HepG2 (cell line): ENCODE data around the gene PYGO2. TPM values are rescaled to one million over a fixed set of nuclear protein-coding genes. Genes with fewer than 3 reads are reported as not detected.

Experiments used
- EHMT2 ChIP-seq: fragments of 200-600 bp; sonication (generic); IDR thresholded peaks from 2 replicates; pipeline ENCODE4 v1.7.0; 2017; ENCODE audit warnings: antibody characterized with exemption, low read depth, low read length, borderline replicate concordance
- JUND ChIP-seq: sonication (generic); formaldehyde crosslinking; IDR thresholded peaks from 2 replicates; pipeline ENCODE4 v1.8.0; 2022; ENCODE audit warnings: mild to moderate bottlenecking, missing genetic modification reagents
- MEIS2 ChIP-seq: sonication (generic); formaldehyde crosslinking; IDR thresholded peaks from 2 replicates; pipeline ENCODE4 v1.9.0; 2021; ENCODE audit warnings: mild to moderate bottlenecking, missing genetic modification reagents
- PLRG1 ChIP-seq: fragments of 450-650 bp; conservative IDR thresholded peaks from 2 replicates; pipeline ENCODE4 v1.6.1; 2016
- RXRA ChIP-seq: sonication (generic); formaldehyde crosslinking; IDR thresholded peaks from 2 replicates; pipeline ENCODE4 v1.5.1; 2020; ENCODE audit warnings: missing genetic modification reagents
- U2AF2 ChIP-seq: fragments of 200-400 bp; formaldehyde crosslinking; IDR thresholded peaks from 2 replicates; pipeline ENCODE4 v1.6.1; 2017; ENCODE audit warnings: low read depth, mild to moderate bottlenecking, low read length
- ZNF337 ChIP-seq: sonication (generic); formaldehyde crosslinking; IDR thresholded peaks from 2 replicates; pipeline ENCODE4 v1.5.1; 2020; ENCODE audit warnings: missing genetic modification reagents, low read depth, mild to moderate bottlenecking, borderline replicate concordance
- ZNF501 ChIP-seq: sonication (generic); formaldehyde crosslinking; IDR thresholded peaks from 2 replicates; pipeline ENCODE4 v1.5.1; 2020; ENCODE audit warnings: mild to moderate bottlenecking, moderate library complexity, missing genetic modification reagents
- ZNF781 ChIP-seq: sonication (generic); formaldehyde crosslinking; IDR thresholded peaks from 2 replicates; pipeline ENCODE4 v1.5.1; 2020; ENCODE audit warnings: borderline replicate concordance, mild to moderate bottlenecking, missing genetic modification reagents; ENCODE audit errors: not compliant biosample characterization
- ZNF878 ChIP-seq: sonication (generic); formaldehyde crosslinking; IDR thresholded peaks from 2 replicates; pipeline ENCODE4 v1.8.1; 2023; ENCODE audit warnings: mild to moderate bottlenecking, missing genetic modification reagents, moderate library complexity
- ZSCAN30 ChIP-seq: sonication (generic); formaldehyde crosslinking; IDR thresholded peaks from 2 replicates; pipeline ENCODE4 v1.5.0; 2020; ENCODE audit warnings: mild to moderate bottlenecking, missing genetic modification reagents
- ZSCAN31 ChIP-seq: sonication (generic); formaldehyde crosslinking; IDR thresholded peaks from 2 replicates; pipeline ENCODE4 v1.5.0; 2020; ENCODE audit warnings: low read depth, mild to moderate bottlenecking, missing genetic modification reagents
- polyA plus RNA-seq, 8 experiments: library from polyadenylated mRNA; depleted of rRNA in 3 of 8; stranded (reverse) in 7 of 8; unstranded in 1 of 8; fragments of >200 nt; fragmentation: Illumina TruSeq in 4 of 8; extraction: Trizol in 4 of 8; gene quantifications; 2 replicates each; pipeline versions ENCODE4 v1.2.1 to v1.2.3, GENCODE V29; 2011 to 2016; ENCODE audit warnings: low read depth in 4 of 8, missing spikeins in 1 of 8, mixed read lengths in 1 of 8; ENCODE audit not compliant: insufficient read depth in 1 of 8
- total RNA-seq, 5 experiments: library from RNA; depleted of rRNA; stranded (reverse); fragments of >200 nt; fragmentation: Illumina TruSeq; extraction: Trizol; gene quantifications; 2 replicates each; pipeline ENCODE4 v1.2.3, GENCODE V29; 2016; ENCODE audit warnings: low read depth in 1 of 5
- TF ChIP-seq, protein P1 (sequence below): sonication (generic); formaldehyde crosslinking; IDR thresholded peaks from 2 replicates; pipeline ENCODE4 v1.9.0; 2021; ENCODE audit warnings: missing genetic modification reagents, mild to moderate bottlenecking, borderline replicate concordance
- TF ChIP-seq, protein P2 (sequence below): sonication (generic); formaldehyde crosslinking; IDR thresholded peaks from 2 replicates; pipeline ENCODE4 v1.4.0; 2020; ENCODE audit warnings: mild to moderate bottlenecking, missing genetic modification reagents
- TF ChIP-seq, protein P3 (sequence below): sonication (generic); formaldehyde crosslinking; IDR thresholded peaks from 2 replicates; pipeline ENCODE4 v1.5.1; 2020; ENCODE audit warnings: mild to moderate bottlenecking, missing genetic modification reagents, borderline replicate concordance
- TF ChIP-seq, protein P4 (sequence below): sonication (generic); formaldehyde crosslinking; IDR thresholded peaks from 2 replicates; pipeline ENCODE4 v1.4.0; 2020; ENCODE audit warnings: missing genetic modification reagents
- TF ChIP-seq, protein P5 (sequence below): sonication (generic); formaldehyde crosslinking; IDR thresholded peaks from 2 replicates; pipeline ENCODE4 v1.4.0; 2020; ENCODE audit warnings: missing genetic modification reagents

Gene PYGO2
- total and polyA plus RNA-seq, 2 of the 13 experiments (the other 11 are each of a cell fraction or from before 2014, with no cell fraction given) = 20.3 to 21.8 TPM

DNA sequence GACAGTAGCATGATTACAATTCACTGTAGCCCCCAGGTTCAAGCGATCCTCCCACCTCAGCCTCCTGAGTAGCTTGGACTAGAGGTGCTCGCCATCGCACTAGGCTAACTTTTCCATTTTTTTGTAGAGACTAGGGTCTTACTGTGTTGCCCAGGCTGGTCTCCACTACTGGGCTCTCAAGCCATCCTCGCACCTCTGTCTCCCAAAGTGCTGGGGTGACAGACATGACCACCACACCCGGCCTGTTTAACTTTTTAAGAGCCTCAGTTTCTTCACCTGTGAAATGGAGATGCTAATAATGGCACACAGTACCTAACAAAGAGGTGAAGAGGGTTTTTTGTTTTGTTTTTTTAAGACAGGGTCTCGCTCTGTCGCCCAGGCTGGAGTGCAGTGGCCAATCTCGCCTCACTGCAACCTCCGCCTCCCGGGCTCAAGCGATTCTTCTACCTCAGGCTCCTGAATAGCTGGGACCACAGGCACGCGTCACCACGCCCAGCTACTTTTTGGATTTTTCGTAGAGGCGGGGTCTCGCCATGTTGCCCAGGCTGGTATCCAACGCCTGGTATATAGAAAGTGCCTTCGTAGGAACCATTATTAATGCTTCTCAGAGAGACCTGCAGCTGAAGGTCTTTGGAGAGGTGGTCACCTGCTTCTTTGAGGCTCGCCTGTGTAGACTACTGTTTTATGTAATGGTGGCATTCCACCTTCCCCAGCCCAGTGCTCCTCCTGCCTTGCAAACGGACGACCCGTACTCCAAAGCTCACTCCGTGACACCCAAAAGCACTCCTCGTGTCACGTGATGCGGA is 25.6 kb downstream of the PYGO2 start (continued):
- TF ChIP-seq, protein P1, sequence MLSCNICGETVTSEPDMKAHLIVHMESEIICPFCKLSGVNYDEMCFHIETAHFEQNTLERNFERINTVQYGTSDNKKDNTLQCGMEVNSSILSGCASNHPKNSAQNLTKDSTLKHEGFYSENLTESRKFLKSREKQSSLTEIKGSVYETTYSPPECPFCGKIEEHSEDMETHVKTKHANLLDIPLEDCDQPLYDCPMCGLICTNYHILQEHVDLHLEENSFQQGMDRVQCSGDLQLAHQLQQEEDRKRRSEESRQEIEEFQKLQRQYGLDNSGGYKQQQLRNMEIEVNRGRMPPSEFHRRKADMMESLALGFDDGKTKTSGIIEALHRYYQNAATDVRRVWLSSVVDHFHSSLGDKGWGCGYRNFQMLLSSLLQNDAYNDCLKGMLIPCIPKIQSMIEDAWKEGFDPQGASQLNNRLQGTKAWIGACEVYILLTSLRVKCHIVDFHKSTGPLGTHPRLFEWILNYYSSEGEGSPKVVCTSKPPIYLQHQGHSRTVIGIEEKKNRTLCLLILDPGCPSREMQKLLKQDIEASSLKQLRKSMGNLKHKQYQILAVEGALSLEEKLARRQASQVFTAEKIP (CRISPR knock-in tag) = no peak
- TF ChIP-seq, protein P2, sequence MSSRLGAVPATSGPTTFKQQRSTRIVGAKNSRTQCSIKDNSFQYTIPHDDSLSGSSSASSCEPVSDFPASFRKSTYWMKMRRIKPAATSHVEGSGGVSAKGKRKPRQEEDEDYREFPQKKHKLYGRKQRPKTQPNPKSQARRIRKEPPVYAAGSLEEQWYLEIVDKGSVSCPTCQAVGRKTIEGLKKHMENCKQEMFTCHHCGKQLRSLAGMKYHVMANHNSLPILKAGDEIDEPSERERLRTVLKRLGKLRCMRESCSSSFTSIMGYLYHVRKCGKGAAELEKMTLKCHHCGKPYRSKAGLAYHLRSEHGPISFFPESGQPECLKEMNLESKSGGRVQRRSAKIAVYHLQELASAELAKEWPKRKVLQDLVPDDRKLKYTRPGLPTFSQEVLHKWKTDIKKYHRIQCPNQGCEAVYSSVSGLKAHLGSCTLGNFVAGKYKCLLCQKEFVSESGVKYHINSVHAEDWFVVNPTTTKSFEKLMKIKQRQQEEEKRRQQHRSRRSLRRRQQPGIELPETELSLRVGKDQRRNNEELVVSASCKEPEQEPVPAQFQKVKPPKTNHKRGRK (CRISPR knock-in tag) = no peak
- TF ChIP-seq ZNF781 (no peak), PLRG1 (no peak), EHMT2 (no peak), MEIS2 (CRISPR knock-in tag) (no peak), ZNF501 (CRISPR knock-in tag) (no peak), U2AF2 (no peak), ZSCAN30 (CRISPR knock-in tag) (no peak; the same call in 1 of the 2 replicates), RXRA (no peak), ZNF878 (CRISPR knock-in tag) (no peak), ZSCAN31 (no peak), ZNF337 (CRISPR knock-in tag) (no peak), JUND (CRISPR knock-in tag) (no peak)
- TF ChIP-seq, protein P3, sequence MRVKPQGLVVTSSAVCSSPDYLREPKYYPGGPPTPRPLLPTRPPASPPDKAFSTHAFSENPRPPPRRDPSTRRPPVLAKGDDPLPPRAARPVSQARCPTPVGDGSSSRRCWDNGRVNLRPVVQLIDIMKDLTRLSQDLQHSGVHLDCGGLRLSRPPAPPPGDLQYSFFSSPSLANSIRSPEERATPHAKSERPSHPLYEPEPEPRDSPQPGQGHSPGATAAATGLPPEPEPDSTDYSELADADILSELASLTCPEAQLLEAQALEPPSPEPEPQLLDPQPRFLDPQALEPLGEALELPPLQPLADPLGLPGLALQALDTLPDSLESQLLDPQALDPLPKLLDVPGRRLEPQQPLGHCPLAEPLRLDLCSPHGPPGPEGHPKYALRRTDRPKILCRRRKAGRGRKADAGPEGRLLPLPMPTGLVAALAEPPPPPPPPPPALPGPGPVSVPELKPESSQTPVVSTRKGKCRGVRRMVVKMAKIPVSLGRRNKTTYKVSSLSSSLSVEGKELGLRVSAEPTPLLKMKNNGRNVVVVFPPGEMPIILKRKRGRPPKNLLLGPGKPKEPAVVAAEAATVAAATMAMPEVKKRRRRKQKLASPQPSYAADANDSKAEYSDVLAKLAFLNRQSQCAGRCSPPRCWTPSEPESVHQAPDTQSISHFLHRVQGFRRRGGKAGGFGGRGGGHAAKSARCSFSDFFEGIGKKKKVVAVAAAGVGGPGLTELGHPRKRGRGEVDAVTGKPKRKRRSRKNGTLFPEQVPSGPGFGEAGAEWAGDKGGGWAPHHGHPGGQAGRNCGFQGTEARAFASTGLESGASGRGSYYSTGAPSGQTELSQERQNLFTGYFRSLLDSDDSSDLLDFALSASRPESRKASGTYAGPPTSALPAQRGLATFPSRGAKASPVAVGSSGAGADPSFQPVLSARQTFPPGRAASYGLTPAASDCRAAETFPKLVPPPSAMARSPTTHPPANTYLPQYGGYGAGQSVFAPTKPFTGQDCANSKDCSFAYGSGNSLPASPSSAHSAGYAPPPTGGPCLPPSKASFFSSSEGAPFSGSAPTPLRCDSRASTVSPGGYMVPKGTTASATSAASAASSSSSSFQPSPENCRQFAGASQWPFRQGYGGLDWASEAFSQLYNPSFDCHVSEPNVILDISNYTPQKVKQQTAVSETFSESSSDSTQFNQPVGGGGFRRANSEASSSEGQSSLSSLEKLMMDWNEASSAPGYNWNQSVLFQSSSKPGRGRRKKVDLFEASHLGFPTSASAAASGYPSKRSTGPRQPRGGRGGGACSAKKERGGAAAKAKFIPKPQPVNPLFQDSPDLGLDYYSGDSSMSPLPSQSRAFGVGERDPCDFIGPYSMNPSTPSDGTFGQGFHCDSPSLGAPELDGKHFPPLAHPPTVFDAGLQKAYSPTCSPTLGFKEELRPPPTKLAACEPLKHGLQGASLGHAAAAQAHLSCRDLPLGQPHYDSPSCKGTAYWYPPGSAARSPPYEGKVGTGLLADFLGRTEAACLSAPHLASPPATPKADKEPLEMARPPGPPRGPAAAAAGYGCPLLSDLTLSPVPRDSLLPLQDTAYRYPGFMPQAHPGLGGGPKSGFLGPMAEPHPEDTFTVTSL (CRISPR knock-in tag) = no peak; the same call in 1 of the 2 replicates
- TF ChIP-seq, protein P4, sequence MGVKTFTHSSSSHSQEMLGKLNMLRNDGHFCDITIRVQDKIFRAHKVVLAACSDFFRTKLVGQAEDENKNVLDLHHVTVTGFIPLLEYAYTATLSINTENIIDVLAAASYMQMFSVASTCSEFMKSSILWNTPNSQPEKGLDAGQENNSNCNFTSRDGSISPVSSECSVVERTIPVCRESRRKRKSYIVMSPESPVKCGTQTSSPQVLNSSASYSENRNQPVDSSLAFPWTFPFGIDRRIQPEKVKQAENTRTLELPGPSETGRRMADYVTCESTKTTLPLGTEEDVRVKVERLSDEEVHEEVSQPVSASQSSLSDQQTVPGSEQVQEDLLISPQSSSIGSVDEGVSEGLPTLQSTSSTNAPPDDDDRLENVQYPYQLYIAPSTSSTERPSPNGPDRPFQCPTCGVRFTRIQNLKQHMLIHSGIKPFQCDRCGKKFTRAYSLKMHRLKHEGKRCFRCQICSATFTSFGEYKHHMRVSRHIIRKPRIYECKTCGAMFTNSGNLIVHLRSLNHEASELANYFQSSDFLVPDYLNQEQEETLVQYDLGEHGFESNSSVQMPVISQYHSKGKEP (CRISPR knock-in tag) = no peak
- TF ChIP-seq, protein P5, sequence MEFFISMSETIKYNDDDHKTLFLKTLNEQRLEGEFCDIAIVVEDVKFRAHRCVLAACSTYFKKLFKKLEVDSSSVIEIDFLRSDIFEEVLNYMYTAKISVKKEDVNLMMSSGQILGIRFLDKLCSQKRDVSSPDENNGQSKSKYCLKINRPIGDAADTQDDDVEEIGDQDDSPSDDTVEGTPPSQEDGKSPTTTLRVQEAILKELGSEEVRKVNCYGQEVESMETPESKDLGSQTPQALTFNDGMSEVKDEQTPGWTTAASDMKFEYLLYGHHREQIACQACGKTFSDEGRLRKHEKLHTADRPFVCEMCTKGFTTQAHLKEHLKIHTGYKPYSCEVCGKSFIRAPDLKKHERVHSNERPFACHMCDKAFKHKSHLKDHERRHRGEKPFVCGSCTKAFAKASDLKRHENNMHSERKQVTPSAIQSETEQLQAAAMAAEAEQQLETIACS (CRISPR knock-in tag) = no peak
